Measurements from ENCODE around the gene RTN4R.
"Not testable (repeated sequence)": the region's sequence is repeated elsewhere in the genome, so short reads cannot be mapped to it uniquely, and the experiment has no call there.

- TF ChIP-seq POLR2A, CTCF (IDR thresholded peaks at IDR 0.05): not testable (repeated sequence)
These were observed 1.1 kb upstream of the RTN4R start for GRCh38 chr22:20269201-20269600.

Data from lower leg skin (tissue), 3 donors.